ENCODE data around the gene CAST.

Gene CAST

GRCh38 chr5:96658272-96658671 is 3.9 kb upstream of the CAST start:
- DNase-seq (ENCODE audit: insufficient read length) (no peak), FAIRE-seq (no peak)
- TF ChIP-seq TAF1 (IDR thresholded peaks at IDR 0.05; ENCODE audit: borderline replicate concordance, low read depth, low read length): no peak
- no peak for TF ChIP-seq POLR2AphosphoS5 (IDR thresholded peaks at IDR 0.05; ENCODE audit: low read depth, low read length)
- TF ChIP-seq POLR2A (IDR thresholded peaks at IDR 0.05; ENCODE audit: low read depth, low read length): no peak

GRCh38 chr5:96659170-96659569 is 3.0 kb upstream of the CAST start:
- no peak for FAIRE-seq
- TF ChIP-seq POLR2AphosphoS5 (IDR thresholded peaks at IDR 0.05; ENCODE audit: low read depth, low read length): no peak
- no peak for DNase-seq (ENCODE audit: insufficient read length)

GRCh38 chr5:96660971-96661854 is 963 bp upstream of the CAST start:
- TF ChIP-seq POLR2AphosphoS5 (IDR thresholded peaks at IDR 0.05; ENCODE audit: low read depth, low read length) (no peak), POLR2A (IDR thresholded peaks at IDR 0.05; ENCODE audit: low read depth, low read length) (no peak), TAF1 (IDR thresholded peaks at IDR 0.05; ENCODE audit: borderline replicate concordance, low read depth, low read length) (no peak)
- DNase-seq (ENCODE audit: insufficient read length): no peak
- peak; percentile 63 for FAIRE-seq

GRCh38 chr5:96662725-96663518 is 746 bp downstream of the CAST start:
- DNase-seq (ENCODE audit: insufficient read length) (peak; percentile 85), FAIRE-seq (peak; percentile 93)
- TF ChIP-seq POLR2A (IDR thresholded peaks at IDR 0.05; ENCODE audit: low read depth, low read length) (peak; percentile 59; the same call in 1 of the 2 replicates), POLR2AphosphoS5 (IDR thresholded peaks at IDR 0.05; ENCODE audit: low read depth, low read length) (peak; percentile 59; the same call in 1 of the 2 replicates), TAF1 (IDR thresholded peaks at IDR 0.05; ENCODE audit: borderline replicate concordance, low read depth, low read length) (no peak)

- TF ChIP-seq POLR2AphosphoS5 (IDR thresholded peaks at IDR 0.05; ENCODE audit: low read depth, low read length) (no peak), TAF1 (IDR thresholded peaks at IDR 0.05; ENCODE audit: borderline replicate concordance, low read depth, low read length) (no peak), POLR2A (IDR thresholded peaks at IDR 0.05; ENCODE audit: low read depth, low read length) (no peak)
- FAIRE-seq: no peak
- no peak for DNase-seq (ENCODE audit: insufficient read length)
These were observed 1.4 kb downstream of the CAST start for GRCh38 chr5:96663608-96664007.

GRCh38 chr5:96664669-96665068 is 2.5 kb downstream of the CAST start:
- FAIRE-seq (peak; percentile 48), DNase-seq (ENCODE audit: insufficient read length) (no peak)
- TF ChIP-seq POLR2AphosphoS5 (IDR thresholded peaks at IDR 0.05; ENCODE audit: low read depth, low read length) (no peak), TAF1 (IDR thresholded peaks at IDR 0.05; ENCODE audit: borderline replicate concordance, low read depth, low read length) (no peak), POLR2A (IDR thresholded peaks at IDR 0.05; ENCODE audit: low read depth, low read length) (no peak)

GRCh38 chr5:96668725-96669124 is 6.5 kb downstream of the CAST start:
- TF ChIP-seq TAF1 (IDR thresholded peaks at IDR 0.05; ENCODE audit: borderline replicate concordance, low read depth, low read length) (no peak), POLR2AphosphoS5 (IDR thresholded peaks at IDR 0.05; ENCODE audit: low read depth, low read length) (no peak), POLR2A (IDR thresholded peaks at IDR 0.05; ENCODE audit: low read depth, low read length) (no peak)
- no peak for FAIRE-seq

GRCh38 chr5:96669909-96670308 is 7.7 kb downstream of the CAST start:
- FAIRE-seq: no peak
- DNase-seq (ENCODE audit: insufficient read length): no peak
- TF ChIP-seq POLR2A (IDR thresholded peaks at IDR 0.05; ENCODE audit: low read depth, low read length) (no peak), POLR2AphosphoS5 (IDR thresholded peaks at IDR 0.05; ENCODE audit: low read depth, low read length) (no peak), TAF1 (IDR thresholded peaks at IDR 0.05; ENCODE audit: borderline replicate concordance, low read depth, low read length) (no peak)

More at GRCh38 chr5:96668725-96669124, 6.5 kb downstream of the CAST start:
- no peak for DNase-seq (ENCODE audit: insufficient read length)

- TF ChIP-seq POLR2AphosphoS5 (IDR thresholded peaks at IDR 0.05; ENCODE audit: low read depth, low read length) (no peak), POLR2A (IDR thresholded peaks at IDR 0.05; ENCODE audit: low read depth, low read length) (no peak), TAF1 (IDR thresholded peaks at IDR 0.05; ENCODE audit: borderline replicate concordance, low read depth, low read length) (no peak)
- no peak for DNase-seq (ENCODE audit: insufficient read length)
- peak; percentile 5 for FAIRE-seq
These were observed 9.3 kb downstream of the CAST start for GRCh38 chr5:96671441-96671840.

- DNase-seq (ENCODE audit: insufficient read length) (no peak), FAIRE-seq (no peak)
- no peak for TF ChIP-seq POLR2A (IDR thresholded peaks at IDR 0.05; ENCODE audit: low read depth, low read length)
- TF ChIP-seq POLR2AphosphoS5 (IDR thresholded peaks at IDR 0.05; ENCODE audit: low read depth, low read length): no peak
- TF ChIP-seq TAF1 (IDR thresholded peaks at IDR 0.05; ENCODE audit: borderline replicate concordance, low read depth, low read length): no peak
These were observed 11.0 kb downstream of the CAST start for GRCh38 chr5:96673127-96673526.

- DNase-seq (ENCODE audit: insufficient read length): no peak
- no peak for FAIRE-seq
- TF ChIP-seq POLR2A (IDR thresholded peaks at IDR 0.05; ENCODE audit: low read depth, low read length) (no peak), TAF1 (IDR thresholded peaks at IDR 0.05; ENCODE audit: borderline replicate concordance, low read depth, low read length) (no peak), POLR2AphosphoS5 (IDR thresholded peaks at IDR 0.05; ENCODE audit: low read depth, low read length) (no peak)
These were observed 13.7 kb downstream of the CAST start for GRCh38 chr5:96675882-96676281.
